ENCODE results near the gene TRIP11.
A peak's percentile ranks its signal among the peaks of the same experiment; 100 is the strongest.

TRIP11 gene

GRCh38 chr14:92035890-92036289 lies 4.0 kb downstream of the TRIP11 start:
- Histone ChIP-seq H2BK5ac (ENCODE audit: low read depth, low read length, poor library complexity) (no peak overlapping the region), H3K79me2 (ENCODE audit: control insufficient read depth, insufficient read depth, low read length, poor library complexity) (peaks cover 7% of the 10 kb centered on the region), H3K27me3 (ENCODE audit: insufficient read depth, low read length) (no peaks in the 10 kb centered on the region), H3K14ac (ENCODE audit: low read length) (no peak overlapping the region), H2BK120ac (ENCODE audit: insufficient read depth, low read length, poor library complexity) (no peak overlapping the region), H4K8ac (ENCODE audit: low read depth, low read length) (no peak overlapping the region), H3K4me1 (ENCODE audit: control insufficient read depth in 1 of 2, insufficient read depth in 2 of 2, low read length in 2 of 2) (peaks cover 2 to 3% of the 10 kb centered on the region in 2 experiments), H3K9ac (ENCODE audit: low read length) (no peak overlapping the region), H4K91ac (ENCODE audit: low read depth, low read length) (no peak overlapping the region), H3K23ac (ENCODE audit: low read length) (no peak overlapping the region), H3K4me2 (ENCODE audit: low read length) (no peak overlapping the region), H4K12ac (ENCODE audit: low read depth, low read length) (no peak overlapping the region), H3K27ac (ENCODE audit: low read depth, low read length) (no peak overlapping the region), H3K9me3 (ENCODE audit: insufficient read depth, low read depth, low read length) (peaks cover 3% of the 10 kb centered on the region), H2AFZ (ENCODE audit: insufficient read depth, low read length, poor library complexity) (no peak overlapping the region), H3K18ac (ENCODE audit: low read length) (no peak overlapping the region), H2BK12ac (ENCODE audit: low read length) (no peak overlapping the region), H2AK5ac (ENCODE audit: low read length) (no peak overlapping the region), H3K4me3 (ENCODE audit: low read depth, low read length) (no peak overlapping the region), H3K4ac (ENCODE audit: low read depth, low read length) (peak overlapping the region; percentile 58), H3K36me3 (ENCODE audit: control insufficient read depth in 1 of 2, insufficient read depth in 2 of 2, low read length in 2 of 2) (peaks cover 6 to 8% of the 10 kb centered on the region in 2 experiments), H3K79me1 (ENCODE audit: low read length) (peaks cover 12% of the 10 kb centered on the region)
- no peak for DNase-seq
- WGBS (ENCODE audit: extremely low coverage, insufficient coverage, insufficient read length) = no CpG with 5 or more reads among the region's 1 CpG

DNA sequence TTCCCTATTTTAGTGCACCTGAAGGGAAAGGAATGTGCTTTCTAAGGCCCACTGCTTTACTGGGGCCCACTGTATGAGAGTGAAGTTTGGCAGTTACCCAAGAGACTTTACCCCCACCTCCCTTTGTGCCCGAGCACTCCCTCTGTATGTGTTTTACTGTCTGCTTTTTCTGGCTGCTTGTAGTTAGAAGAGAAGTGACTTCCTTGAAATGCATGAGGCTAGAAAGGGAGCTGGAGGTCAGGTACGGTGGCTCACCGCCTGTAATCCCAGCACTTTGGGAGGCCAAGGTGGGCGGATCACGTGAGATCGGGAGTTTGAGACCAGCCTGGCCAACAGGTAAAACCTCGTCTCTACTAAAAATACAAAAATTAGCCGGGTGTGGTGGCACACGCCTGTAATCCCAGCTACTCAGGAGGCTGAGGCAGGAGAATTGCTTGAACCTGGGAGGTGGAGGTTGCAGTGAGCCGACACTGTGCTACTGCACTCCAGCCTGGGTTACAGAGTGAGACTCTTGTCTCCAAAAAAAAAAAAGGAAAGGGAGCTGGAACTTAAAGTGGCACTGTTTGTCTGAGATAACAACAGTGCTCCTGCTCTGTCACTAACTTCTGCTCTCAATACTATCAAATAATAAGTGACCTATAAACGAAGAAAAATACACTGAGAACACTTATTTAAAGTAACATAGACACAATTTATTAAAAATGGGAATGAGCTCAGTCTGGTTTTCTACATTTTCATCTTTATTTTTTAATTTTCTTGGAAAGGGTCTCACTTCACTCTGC lies 5.8 kb downstream of the TRIP11 start:
- WGBS (ENCODE audit: extremely low coverage, insufficient coverage, insufficient read length) = no CpG with 5 or more reads among the region's 11 CpGs
- Histone ChIP-seq H3K18ac (ENCODE audit: low read length) (peak overlapping the region; percentile 71), H3K4me3 (ENCODE audit: low read depth, low read length) (no peak overlapping the region), H3K27ac (ENCODE audit: low read depth, low read length) (no peak overlapping the region), H4K91ac (ENCODE audit: low read depth, low read length) (no peak overlapping the region), H3K9me3 (ENCODE audit: insufficient read depth, low read depth, low read length) (peaks cover 3% of the 10 kb centered on the region), H3K79me1 (ENCODE audit: low read length) (no peaks in the 10 kb centered on the region), H2BK120ac (ENCODE audit: insufficient read depth, low read length, poor library complexity) (no peak overlapping the region), H2BK12ac (ENCODE audit: low read length) (no peak overlapping the region), H2AK5ac (ENCODE audit: low read length) (no peak overlapping the region), H2AFZ (ENCODE audit: insufficient read depth, low read length, poor library complexity) (no peak overlapping the region), H3K4ac (ENCODE audit: low read depth, low read length) (no peak overlapping the region), H3K4me2 (ENCODE audit: low read length) (no peak overlapping the region), H3K9ac (ENCODE audit: low read length) (no peak overlapping the region), H2BK5ac (ENCODE audit: low read depth, low read length, poor library complexity) (no peak overlapping the region), H3K27me3 (ENCODE audit: insufficient read depth, low read length) (no peaks in the 10 kb centered on the region), H4K8ac (ENCODE audit: low read depth, low read length) (no peak overlapping the region), H3K23ac (ENCODE audit: low read length) (no peak overlapping the region), H3K36me3 (ENCODE audit: control insufficient read depth in 1 of 2, insufficient read depth in 2 of 2, low read length in 2 of 2) (peaks cover 6 to 10% of the 10 kb centered on the region in 2 experiments), H3K4me1 (ENCODE audit: control insufficient read depth in 1 of 2, insufficient read depth in 2 of 2, low read length in 2 of 2) (peaks cover 2 to 3% of the 10 kb centered on the region in 2 experiments), H4K12ac (ENCODE audit: low read depth, low read length) (no peak overlapping the region), H3K79me2 (ENCODE audit: control insufficient read depth, insufficient read depth, low read length, poor library complexity) (peaks cover 2% of the 10 kb centered on the region), H3K14ac (ENCODE audit: low read length) (no peak overlapping the region)
- no peak for DNase-seq

GRCh38 chr14:92033433-92033832 lies 6.4 kb downstream of the TRIP11 start:
- Histone ChIP-seq H4K8ac (ENCODE audit: low read depth, low read length) (no peak overlapping the region), H3K79me2 (ENCODE audit: control insufficient read depth, insufficient read depth, low read length, poor library complexity) (peaks cover 2% of the 10 kb centered on the region), H4K91ac (ENCODE audit: low read depth, low read length) (no peak overlapping the region), H3K23ac (ENCODE audit: low read length) (no peak overlapping the region), H2BK5ac (ENCODE audit: low read depth, low read length, poor library complexity) (no peak overlapping the region), H3K18ac (ENCODE audit: low read length) (no peak overlapping the region), H3K9ac (ENCODE audit: low read length) (no peak overlapping the region), H3K27me3 (ENCODE audit: insufficient read depth, low read length) (no peaks in the 10 kb centered on the region), H3K79me1 (ENCODE audit: low read length) (no peaks in the 10 kb centered on the region), H3K27ac (ENCODE audit: low read depth, low read length) (no peak overlapping the region), H3K4me1 (ENCODE audit: control insufficient read depth in 1 of 2, insufficient read depth in 2 of 2, low read length in 2 of 2) (peaks cover 2 to 3% of the 10 kb centered on the region in 2 experiments), H4K12ac (ENCODE audit: low read depth, low read length) (no peak overlapping the region), H3K4me2 (ENCODE audit: low read length) (no peak overlapping the region), H3K9me3 (ENCODE audit: insufficient read depth, low read depth, low read length) (peaks cover 3% of the 10 kb centered on the region), H3K36me3 (ENCODE audit: control insufficient read depth in 1 of 2, insufficient read depth in 2 of 2, low read length in 2 of 2) (peaks cover 6 to 10% of the 10 kb centered on the region in 2 experiments), H2BK12ac (ENCODE audit: low read length) (no peak overlapping the region), H2BK120ac (ENCODE audit: insufficient read depth, low read length, poor library complexity) (no peak overlapping the region), H3K4me3 (ENCODE audit: low read depth, low read length) (no peak overlapping the region), H2AK5ac (ENCODE audit: low read length) (no peak overlapping the region), H2AFZ (ENCODE audit: insufficient read depth, low read length, poor library complexity) (no peak overlapping the region), H3K4ac (ENCODE audit: low read depth, low read length) (no peak overlapping the region), H3K14ac (ENCODE audit: low read length) (no peak overlapping the region)
- no CpG with 5 or more reads among the region's 1 CpG for WGBS (ENCODE audit: extremely low coverage, insufficient coverage, insufficient read length)
- no peak for DNase-seq

DNA sequence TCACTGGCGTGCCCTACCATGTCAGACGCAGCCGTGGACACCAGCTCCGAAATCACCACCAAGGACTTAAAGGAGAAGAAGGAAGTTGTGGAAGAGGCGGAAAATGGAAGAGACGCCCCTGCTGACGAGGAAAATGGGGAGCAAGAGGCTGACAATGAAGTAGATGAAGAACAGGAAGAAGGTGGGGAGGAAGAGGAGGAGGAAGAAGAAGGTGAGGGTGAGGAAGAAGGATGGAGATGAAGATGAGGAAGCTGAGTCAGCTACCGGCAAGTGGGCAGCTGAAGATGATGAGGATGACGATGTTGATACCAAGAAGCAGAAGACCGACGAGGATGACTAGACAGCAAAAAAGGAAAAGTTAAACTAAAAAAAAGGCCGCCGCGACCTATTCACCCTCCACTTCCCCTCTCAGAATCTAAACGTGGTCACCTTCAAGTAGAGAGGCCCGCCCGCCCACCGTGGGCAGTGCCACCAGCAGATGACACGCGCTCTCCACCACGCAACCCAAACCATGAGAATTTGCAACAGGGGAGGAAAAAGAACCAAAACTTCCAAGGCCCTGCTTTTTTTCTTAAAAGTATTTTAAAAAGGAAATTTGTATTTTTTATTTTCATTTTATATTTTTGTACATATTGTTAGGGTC lies 13.2 kb downstream of the TRIP11 start:
- Histone ChIP-seq H3K79me1 (ENCODE audit: low read length) (no peaks in the 10 kb centered on the region), H2AFZ (ENCODE audit: insufficient read depth, low read length, poor library complexity) (no peak overlapping the region), H3K79me2 (ENCODE audit: control insufficient read depth, insufficient read depth, low read length, poor library complexity) (no peaks in the 10 kb centered on the region), H3K9me3 (ENCODE audit: insufficient read depth, low read depth, low read length) (no peaks in the 10 kb centered on the region), H2BK5ac (ENCODE audit: low read depth, low read length, poor library complexity) (no peak overlapping the region), H3K9ac (ENCODE audit: low read length) (no peak overlapping the region), H4K12ac (ENCODE audit: low read depth, low read length) (no peak overlapping the region), H3K4me2 (ENCODE audit: low read length) (no peak overlapping the region), H2BK12ac (ENCODE audit: low read length) (no peak overlapping the region), H3K18ac (ENCODE audit: low read length) (no peak overlapping the region), H3K27me3 (ENCODE audit: insufficient read depth, low read length) (no peaks in the 10 kb centered on the region), H3K4ac (ENCODE audit: low read depth, low read length) (no peak overlapping the region), H3K4me1 (ENCODE audit: control insufficient read depth in 1 of 2, insufficient read depth in 2 of 2, low read length in 2 of 2) (no peaks in the 10 kb centered on the region), H3K23ac (ENCODE audit: low read length) (no peak overlapping the region), H4K91ac (ENCODE audit: low read depth, low read length) (no peak overlapping the region), H3K14ac (ENCODE audit: low read length) (no peak overlapping the region), H3K27ac (ENCODE audit: low read depth, low read length) (no peak overlapping the region), H2AK5ac (ENCODE audit: low read length) (no peak overlapping the region), H3K4me3 (ENCODE audit: low read depth, low read length) (no peak overlapping the region), H4K8ac (ENCODE audit: low read depth, low read length) (no peak overlapping the region), H3K36me3 (ENCODE audit: control insufficient read depth in 1 of 2, insufficient read depth in 2 of 2, low read length in 2 of 2) (peaks cover 8 to 12% of the 10 kb centered on the region in 2 experiments), H2BK120ac (ENCODE audit: insufficient read depth, low read length, poor library complexity) (no peak overlapping the region)
- DNase-seq = no peak
- no CpG with 5 or more reads among the region's 21 CpGs for WGBS (ENCODE audit: extremely low coverage, insufficient coverage, insufficient read length)
